Muscle layer of colon (tissue), 2 donors: Measurements from ENCODE around the gene LHB.
A peak's percentile ranks its signal among the peaks of the same experiment; 100 is the strongest.

ENCODE experiments used
- H3K27ac ChIP-seq: one replicate; pipeline ENCODE4 v1.7.0; 2013; ENCODE audit warnings: low read depth, mild to moderate bottlenecking, low read length, moderate library complexity
- H3K27me3 ChIP-seq, 2 donors: one replicate each; pipeline ENCODE4 v1.7.0; 2013; ENCODE audit warnings: low read length in 2 of 2, mild to moderate bottlenecking in 2 of 2; ENCODE audit not compliant: insufficient read depth in 2 of 2, control insufficient read depth in 1 of 2
- H3K36me3 ChIP-seq: one replicate; pipeline ENCODE4 v1.7.0; 2013; ENCODE audit warnings: mild to moderate bottlenecking, low read length; ENCODE audit not compliant: insufficient read depth
- H3K4me1 ChIP-seq: one replicate; pipeline ENCODE4 v1.7.0; 2013; ENCODE audit warnings: mild to moderate bottlenecking, low read length; ENCODE audit not compliant: insufficient read depth
- H3K4me3 ChIP-seq, 2 donors: one replicate each; pipeline ENCODE4 v1.7.0; 2013; ENCODE audit warnings: low read length in 2 of 2, low read depth in 1 of 2, mild to moderate bottlenecking in 1 of 2, moderate library complexity in 1 of 2
- H3K9ac ChIP-seq: one replicate; pipeline ENCODE4 v1.7.0; 2013; ENCODE audit warnings: low read length
- H3K9me3 ChIP-seq: one replicate; pipeline ENCODE4 v1.7.0; 2013; ENCODE audit warnings: mild to moderate bottlenecking, low read length
- donor health status: abdominal sarcoma.
- donor health status: Adenocarcinoma of cecum.

The LHB gene

GRCh38 chr19:48968813-48969218 lies 48.1 kb downstream of the LHB start:
- Histone ChIP-seq H3K27ac (no peak overlapping the region), H3K4me3 (no peak overlapping the region), H3K27me3 (no peaks in the 10 kb centered on the region), H3K9me3 (no peaks in the 10 kb centered on the region), H3K36me3 (peaks cover 36% of the 10 kb centered on the region), H3K9ac (no peak overlapping the region), H3K4me1 (peaks cover 33% of the 10 kb centered on the region)

- no peaks in the 10 kb centered on the region for H3K9me3 ChIP-seq
- H3K27ac ChIP-seq = no peak overlapping the region
- no peak overlapping the region for H3K9ac ChIP-seq
- H3K4me1 ChIP-seq = peaks cover 39% of the 10 kb centered on the region
- peaks cover 32% of the 10 kb centered on the region for H3K36me3 ChIP-seq
- H3K27me3 ChIP-seq = no peaks in the 10 kb centered on the region
- H3K4me3 ChIP-seq = no peak overlapping the region
Observed at GRCh38 chr19:48968179-48968661, 48.7 kb downstream of the LHB start.

GRCh38 chr19:48967346-48968178 lies 49.3 kb downstream of the LHB start:
- H3K36me3 ChIP-seq = peaks cover 32% of the 10 kb centered on the region
- no peak overlapping the region for H3K27ac ChIP-seq
- no peaks in the 10 kb centered on the region for H3K9me3 ChIP-seq
- H3K9ac ChIP-seq = no peak overlapping the region
- H3K4me3 ChIP-seq = peak overlapping the region in 1 of 2 donors; percentile 99
- peaks cover 42% of the 10 kb centered on the region for H3K4me1 ChIP-seq
- no peaks in the 10 kb centered on the region for H3K27me3 ChIP-seq

GRCh38 chr19:48966541-48967345 lies 50.1 kb downstream of the LHB start:
- Histone ChIP-seq H3K36me3 (peaks cover 32% of the 10 kb centered on the region), H3K9me3 (no peaks in the 10 kb centered on the region), H3K4me3 (peak overlapping the region; percentile 84 to 99), H3K4me1 (peaks cover 42% of the 10 kb centered on the region), H3K27ac (peak overlapping the region; percentile 76), H3K27me3 (no peaks in the 10 kb centered on the region), H3K9ac (peak overlapping the region; percentile 93)
